Suprapubic skin (tissue), 4 donors: Measurements from ENCODE around the gene CTSG. TPM values are rescaled to one million over a fixed set of nuclear protein-coding genes. Genes with fewer than 3 reads are reported as not detected.

Source experiments
- DNase-seq, 2 donors: peaks; one replicate each; pipeline ENCODE4 v3.0.0-alpha.2; 2019; ENCODE audit warnings: low spot score in 2 of 2
- H3K27ac ChIP-seq: fragments of 200-600 bp; sonication (generic); one replicate; pipeline ENCODE4 v1.5.1; 2019
- H3K27me3 ChIP-seq: fragments of 200-600 bp; sonication (generic); one replicate; pipeline ENCODE4 v1.5.1; 2019
- H3K36me3 ChIP-seq: fragments of 200-600 bp; sonication (generic); one replicate; pipeline ENCODE4 v1.5.1; 2019
- H3K4me1 ChIP-seq: fragments of 200-600 bp; sonication (generic); one replicate; pipeline ENCODE4 v1.5.1; 2019
- H3K4me3 ChIP-seq: fragments of 200-600 bp; sonication (generic); one replicate; pipeline ENCODE4 v1.5.1; 2019; ENCODE audit warnings: mild to moderate bottlenecking
- H3K9me3 ChIP-seq: fragments of 200-600 bp; sonication (generic); one replicate; pipeline ENCODE4 v1.5.1; 2019
- CTCF ChIP-seq, 2 donors: fragments of 200-600 bp in 1 of 2; fragments of 450-650 bp in 1 of 2; sonication (generic) in 1 of 2; IDR thresholded peaks; one replicate each; pipeline ENCODE4 v1.5.1; 2016 to 2019; ENCODE audit warnings: antibody characterized with exemption in 2 of 2, mild to moderate bottlenecking in 1 of 2, moderate library complexity in 1 of 2
- EP300 ChIP-seq: sonication (generic); formaldehyde crosslinking; IDR thresholded peaks from one replicate; pipeline ENCODE4 v1.6.1; 2017; ENCODE audit warnings: antibody characterized with exemption
- POLR2A ChIP-seq, 2 donors: fragments of 450-650 bp; IDR thresholded peaks; one replicate each; pipeline ENCODE4 v1.6.1; 2017; ENCODE audit warnings: antibody characterized with exemption in 2 of 2, mild to moderate bottlenecking in 2 of 2, moderate library complexity in 2 of 2
- POLR2AphosphoS5 ChIP-seq, 3 donors: sonication (generic); formaldehyde crosslinking; IDR thresholded peaks; one replicate each; pipeline ENCODE4 v1.6.1; 2017; ENCODE audit warnings: antibody characterized with exemption in 3 of 3
- WGBS: methylation state at CpG from one replicate; pipeline ENCODE4 v1.1.5; 2018; 5-methylcytosine and 5-hydroxymethylcytosine counted together
- total RNA-seq, 4 donors: library from RNA; depleted of rRNA; stranded (reverse); fragments of >200 nt; gene quantifications; one replicate each; pipeline ENCODE4 v1.1.0, GENCODE V29; 2016

The CTSG gene
- total RNA-seq, 4 donors from 2014 or later, result 0.89 to 4.5 TPM; not detected in 2

- no peak for TF ChIP-seq CTCF (IDR thresholded peaks at IDR 0.05)
- Histone ChIP-seq H3K27ac (no peak overlapping the region), H3K27me3 (no peaks in the 10 kb centered on the region), H3K36me3 (no peaks in the 10 kb centered on the region), H3K9me3 (peaks cover 4% of the 10 kb centered on the region), H3K4me3 (no peak overlapping the region), H3K4me1 (no peaks in the 10 kb centered on the region)
- DNase-seq, result no peak
- WGBS, result 78% methylated on average over 8 of the region's 8 CpGs
Observed at GRCh38 chr14:24607635-24608514, 31.8 kb upstream of the CTSG start.

GRCh38 chr14:24607081-24607480 is 31.0 kb upstream of the CTSG start:
- H3K36me3 ChIP-seq, result no peaks in the 10 kb centered on the region
- 69% methylated on average over 3 of the region's 4 CpGs for WGBS
- H3K9me3 ChIP-seq, result peaks cover 4% of the 10 kb centered on the region
- no peaks in the 10 kb centered on the region for H3K4me1 ChIP-seq
- H3K27ac ChIP-seq, result no peak overlapping the region
- H3K4me3 ChIP-seq, result no peak overlapping the region
- H3K27me3 ChIP-seq, result no peaks in the 10 kb centered on the region
- no peak for TF ChIP-seq POLR2AphosphoS5 (IDR thresholded peaks at IDR 0.05)
- DNase-seq, result no peak

- H3K4me3 ChIP-seq, result no peak overlapping the region
- WGBS, result 53% methylated on average over 3 of the region's 3 CpGs
- H3K4me1 ChIP-seq, result no peaks in the 10 kb centered on the region
- DNase-seq, result no peak
- H3K36me3 ChIP-seq, result no peaks in the 10 kb centered on the region
- no peaks in the 10 kb centered on the region for H3K27me3 ChIP-seq
- no peak for TF ChIP-seq EP300
- no peak for TF ChIP-seq POLR2A (IDR thresholded peaks at IDR 0.05)
- no peak for TF ChIP-seq CTCF (IDR thresholded peaks at IDR 0.05)
- TF ChIP-seq POLR2AphosphoS5 (IDR thresholded peaks at IDR 0.05), result no peak
- H3K27ac ChIP-seq, result no peak overlapping the region
- H3K9me3 ChIP-seq, result no peaks in the 10 kb centered on the region
Observed at GRCh38 chr14:24606297-24606696, 30.2 kb upstream of the CTSG start.

- Histone ChIP-seq H3K4me1 (no peaks in the 10 kb centered on the region), H3K4me3 (no peak overlapping the region), H3K36me3 (no peaks in the 10 kb centered on the region), H3K9me3 (no peaks in the 10 kb centered on the region), H3K27me3 (no peaks in the 10 kb centered on the region), H3K27ac (no peak overlapping the region)
- no peak for DNase-seq
- WGBS, result 77% methylated on average over 3 of the region's 3 CpGs
- TF ChIP-seq EP300 (no peak), CTCF (IDR thresholded peaks at IDR 0.05) (peak in 1 of 2 donors; percentile 76), POLR2A (IDR thresholded peaks at IDR 0.05) (no peak)
Observed at GRCh38 chr14:24605435-24606190, 29.6 kb upstream of the CTSG start.

- Histone ChIP-seq H3K27ac (no peak overlapping the region), H3K4me3 (no peak overlapping the region), H3K9me3 (peaks cover 19% of the 10 kb centered on the region), H3K4me1 (no peaks in the 10 kb centered on the region), H3K36me3 (no peaks in the 10 kb centered on the region), H3K27me3 (no peaks in the 10 kb centered on the region)
- no peak for DNase-seq
- TF ChIP-seq CTCF (IDR thresholded peaks at IDR 0.05) (no peak), POLR2A (IDR thresholded peaks at IDR 0.05) (no peak), EP300 (no peak), POLR2AphosphoS5 (IDR thresholded peaks at IDR 0.05) (no peak)
Observed at GRCh38 chr14:24597403-24597802, 21.4 kb upstream of the CTSG start.
